GM19467 (cell line): Measurements from ENCODE around the gene NKAIN2.
"Not testable (repeated sequence)": the region's sequence is repeated elsewhere in the genome, so short reads cannot be mapped to it uniquely, and the experiment has no call there.

ENCODE experiments used
- ATAC-seq: cut with Tn5 transposase; IDR thresholded peaks from one replicate; pipeline ENCODE4 v1.9.1; 2021; ENCODE audit warnings: mild to moderate bottlenecking, moderate library complexity; ENCODE audit not compliant: unreplicated experiment

NKAIN2 gene

GRCh38 chr6:123888771-123889513 is 85.3 kb downstream of the NKAIN2 start:
- ATAC-seq, result no peak

- no peak for ATAC-seq
Measured at GRCh38 chr6:123895346-123895745, 91.7 kb downstream of the NKAIN2 start.

GRCh38 chr6:123895806-123896205 is 92.1 kb downstream of the NKAIN2 start:
- no peak for ATAC-seq

GRCh38 chr6:123896869-123897268 is 93.2 kb downstream of the NKAIN2 start:
- ATAC-seq, result no peak

GRCh38 chr6:123897965-123898364 is 94.3 kb downstream of the NKAIN2 start:
- no peak for ATAC-seq

- no peak for ATAC-seq
Measured at GRCh38 chr6:123898665-123899064, 95.0 kb downstream of the NKAIN2 start.

- ATAC-seq, result no peak
Measured at GRCh38 chr6:123899745-123900144, 96.1 kb downstream of the NKAIN2 start.

- no peak for ATAC-seq
Measured at GRCh38 chr6:123901436-123901835, 97.8 kb downstream of the NKAIN2 start.

GRCh38 chr6:123902738-123903313 is 99.2 kb downstream of the NKAIN2 start:
- no peak for ATAC-seq

GRCh38 chr6:123904228-123904627 is 100.6 kb downstream of the NKAIN2 start:
- no peak for ATAC-seq

- no peak for ATAC-seq
Measured at GRCh38 chr6:123908797-123909196, 105.1 kb downstream of the NKAIN2 start.

GRCh38 chr6:123909989-123910388 is 106.3 kb downstream of the NKAIN2 start:
- ATAC-seq, result no peak

- no peak for ATAC-seq
Measured at GRCh38 chr6:123913863-123914262, 110.2 kb downstream of the NKAIN2 start.

- ATAC-seq, result not testable (repeated sequence)
Measured at GRCh38 chr6:123923379-123923778, 119.7 kb downstream of the NKAIN2 start.

GRCh38 chr6:123925350-123925749 is 121.7 kb downstream of the NKAIN2 start:
- peak; percentile 94 for ATAC-seq

GRCh38 chr6:123925842-123926399 is 122.3 kb downstream of the NKAIN2 start:
- ATAC-seq, result no peak

- no peak for ATAC-seq
Measured at GRCh38 chr6:123928529-123928928, 124.9 kb downstream of the NKAIN2 start.

- ATAC-seq, result no peak
Measured at GRCh38 chr6:123931928-123932327, 128.3 kb downstream of the NKAIN2 start.

GRCh38 chr6:123940551-123940950 is 136.9 kb downstream of the NKAIN2 start:
- ATAC-seq, result no peak

GRCh38 chr6:123941855-123942254 is 138.2 kb downstream of the NKAIN2 start:
- ATAC-seq, result no peak

- no peak for ATAC-seq
Measured at GRCh38 chr6:123945386-123945785, 141.7 kb downstream of the NKAIN2 start.

GRCh38 chr6:123953920-123954319 is 150.3 kb downstream of the NKAIN2 start:
- ATAC-seq, result no peak
